K562 (cell line): ENCODE data around the gene RAB3IP. TPM values are rescaled to one million over a fixed set of nuclear protein-coding genes. Genes with fewer than 3 reads are reported as not detected.
A peak's percentile ranks its signal among the peaks of the same experiment; 100 is the strongest.

ENCODE experiments used
- CREB5 ChIP-seq: fragments of 250-450 bp; sonication (Bioruptor Pico); IDR thresholded peaks from 2 replicates; pipeline ENCODE4 v1.5.0; 2020; ENCODE audit warnings: mild to moderate bottlenecking
- CREM ChIP-seq: IDR thresholded peaks from 2 replicates; pipeline ENCODE4 v1.6.1; 2014; ENCODE audit warnings: antibody characterized with exemption, low read depth
- FOXJ3 ChIP-seq: sonication (generic); formaldehyde crosslinking; IDR thresholded peaks from 2 replicates; pipeline ENCODE4 v1.4.0; 2020; ENCODE audit warnings: mild to moderate bottlenecking, missing genetic modification reagents
- GTF2B ChIP-seq: IDR thresholded peaks from 2 replicates; pipeline ENCODE4 v1.6.1; 2011; ENCODE audit not compliant: insufficient read length; ENCODE audit errors: extremely low read depth
- POLR3A ChIP-seq: IDR thresholded peaks from 2 replicates; pipeline ENCODE4 v1.6.1; 2011; ENCODE audit warnings: borderline replicate concordance, mild to moderate bottlenecking, moderate library complexity; ENCODE audit not compliant: insufficient read length, insufficient read depth; ENCODE audit errors: extremely low read depth
- U2AF1 ChIP-seq: fragments of 200-400 bp; formaldehyde crosslinking; optimal IDR thresholded peaks from 2 replicates; pipeline ENCODE3; 2017; ENCODE audit warnings: mild to moderate bottlenecking, low read depth, low read length, moderate library complexity
- ZNF639 ChIP-seq, 2 experiments: fragments of 200-800 bp in 1 of 2; sonication (Bioruptor generic) in 1 of 2; sonication (generic) in 1 of 2; formaldehyde crosslinking in 1 of 2; IDR thresholded peaks in 1 of 2; conservative IDR thresholded peaks in 1 of 2; 2 replicates each; pipeline versions ENCODE4 v1.5.0 to v1.6.1; 2016 to 2020; ENCODE audit warnings: missing compliant biosample characterization in 1 of 2, missing genetic modification characterization in 1 of 2, missing genetic modification reagents in 1 of 2
- ZNF644 ChIP-seq: fragments of 200-800 bp; sonication (Bioruptor generic); IDR thresholded peaks from 2 replicates; pipeline ENCODE4 v1.6.1; 2016; ENCODE audit warnings: low read depth, missing genetic modification characterization, missing compliant biosample characterization
- polyA plus RNA-seq, 8 experiments: library from polyadenylated mRNA; depleted of rRNA in 4 of 8; stranded (reverse) in 5 of 8; unstranded in 3 of 8; fragments of >200 nt; fragmentation: Nextera tagmentation in 2 of 8; fragmentation: Illumina TruSeq in 1 of 8; extraction: Ambion mirVana in 2 of 8; extraction: Trizol in 1 of 8; gene quantifications; 2 replicates each; pipeline versions ENCODE4 v1.2.1 to v1.2.3, GENCODE V29; 2011 to 2014; ENCODE audit warnings: inconsistent platforms in 1 of 8, missing spikeins in 1 of 8
- total RNA-seq, 7 experiments: library from RNA; depleted of rRNA in 6 of 7; stranded (reverse); fragments of >200 nt in 6 of 7; fragmentation: Illumina TruSeq in 2 of 7; extraction: Trizol in 2 of 7; gene quantifications; 2 replicates each; pipeline versions ENCODE4 v1.2.1 to v1.2.3, GENCODE V29; 2011 to 2021; ENCODE audit warnings: low replicate concordance in 1 of 7
- TF ChIP-seq, protein P1 (sequence below): fragments of 250-450 bp; sonication (Bioruptor Pico); IDR thresholded peaks from 2 replicates; pipeline ENCODE4 v1.4.0; 2020
- TF ChIP-seq, protein P2 (sequence below), 2 experiments: IDR thresholded peaks; 2 replicates each; pipeline ENCODE4 v1.6.1; 2011; ENCODE audit warnings: borderline replicate concordance in 1 of 2, control low read depth in 1 of 2, low read depth in 1 of 2, low read length in 1 of 2, mild to moderate bottlenecking in 1 of 2, mixed read lengths in 1 of 2, moderate library complexity in 1 of 2; ENCODE audit not compliant: insufficient read depth in 1 of 2, insufficient read length in 1 of 2, poor library complexity in 1 of 2, severe bottlenecking in 1 of 2; ENCODE audit errors: extremely low read depth in 1 of 2
- TF ChIP-seq, protein P3 (sequence below): fragments of 450-650 bp; IDR thresholded peaks from 2 replicates; pipeline ENCODE4 v1.6.1; 2014; ENCODE audit warnings: low read depth, mild to moderate bottlenecking, moderate library complexity, borderline replicate concordance

RAB3IP gene
- total and polyA plus RNA-seq, 9 of the 15 experiments (the other 6 are each of a cell fraction or from before 2014, with no cell fraction given) = 5.6 to 25.5 (median 11.3) TPM

- TF ChIP-seq, protein P1, sequence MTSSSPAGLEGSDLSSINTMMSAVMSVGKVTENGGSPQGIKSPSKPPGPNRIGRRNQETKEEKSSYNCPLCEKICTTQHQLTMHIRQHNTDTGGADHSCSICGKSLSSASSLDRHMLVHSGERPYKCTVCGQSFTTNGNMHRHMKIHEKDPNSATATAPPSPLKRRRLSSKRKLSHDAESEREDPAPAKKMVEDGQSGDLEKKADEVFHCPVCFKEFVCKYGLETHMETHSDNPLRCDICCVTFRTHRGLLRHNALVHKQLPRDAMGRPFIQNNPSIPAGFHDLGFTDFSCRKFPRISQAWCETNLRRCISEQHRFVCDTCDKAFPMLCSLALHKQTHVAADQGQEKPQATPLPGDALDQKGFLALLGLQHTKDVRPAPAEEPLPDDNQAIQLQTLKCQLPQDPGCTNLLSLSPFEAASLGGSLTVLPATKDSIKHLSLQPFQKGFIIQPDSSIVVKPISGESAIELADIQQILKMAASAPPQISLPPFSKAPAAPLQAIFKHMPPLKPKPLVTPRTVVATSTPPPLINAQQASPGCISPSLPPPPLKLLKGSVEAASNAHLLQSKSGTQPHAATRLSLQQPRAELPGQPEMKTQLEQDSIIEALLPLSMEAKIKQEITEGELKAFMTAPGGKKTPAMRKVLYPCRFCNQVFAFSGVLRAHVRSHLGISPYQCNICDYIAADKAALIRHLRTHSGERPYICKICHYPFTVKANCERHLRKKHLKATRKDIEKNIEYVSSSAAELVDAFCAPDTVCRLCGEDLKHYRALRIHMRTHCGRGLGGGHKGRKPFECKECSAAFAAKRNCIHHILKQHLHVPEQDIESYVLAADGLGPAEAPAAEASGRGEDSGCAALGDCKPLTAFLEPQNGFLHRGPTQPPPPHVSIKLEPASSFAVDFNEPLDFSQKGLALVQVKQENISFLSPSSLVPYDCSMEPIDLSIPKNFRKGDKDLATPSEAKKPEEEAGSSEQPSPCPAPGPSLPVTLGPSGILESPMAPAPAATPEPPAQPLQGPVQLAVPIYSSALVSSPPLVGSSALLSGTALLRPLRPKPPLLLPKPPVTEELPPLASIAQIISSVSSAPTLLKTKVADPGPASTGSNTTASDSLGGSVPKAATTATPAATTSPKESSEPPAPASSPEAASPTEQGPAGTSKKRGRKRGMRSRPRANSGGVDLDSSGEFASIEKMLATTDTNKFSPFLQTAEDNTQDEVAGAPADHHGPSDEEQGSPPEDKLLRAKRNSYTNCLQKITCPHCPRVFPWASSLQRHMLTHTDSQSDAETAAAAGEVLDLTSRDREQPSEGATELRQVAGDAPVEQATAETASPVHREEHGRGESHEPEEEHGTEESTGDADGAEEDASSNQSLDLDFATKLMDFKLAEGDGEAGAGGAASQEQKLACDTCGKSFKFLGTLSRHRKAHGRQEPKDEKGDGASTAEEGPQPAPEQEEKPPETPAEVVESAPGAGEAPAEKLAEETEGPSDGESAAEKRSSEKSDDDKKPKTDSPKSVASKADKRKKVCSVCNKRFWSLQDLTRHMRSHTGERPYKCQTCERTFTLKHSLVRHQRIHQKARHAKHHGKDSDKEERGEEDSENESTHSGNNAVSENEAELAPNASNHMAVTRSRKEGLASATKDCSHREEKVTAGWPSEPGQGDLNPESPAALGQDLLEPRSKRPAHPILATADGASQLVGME = 0 out of 2 replicates have a peak, but pooled peaks have one; percentile 23
- peak; percentile 48 for TF ChIP-seq U2AF1
- TF ChIP-seq POLR3A = no peak
- TF ChIP-seq, protein P2, sequence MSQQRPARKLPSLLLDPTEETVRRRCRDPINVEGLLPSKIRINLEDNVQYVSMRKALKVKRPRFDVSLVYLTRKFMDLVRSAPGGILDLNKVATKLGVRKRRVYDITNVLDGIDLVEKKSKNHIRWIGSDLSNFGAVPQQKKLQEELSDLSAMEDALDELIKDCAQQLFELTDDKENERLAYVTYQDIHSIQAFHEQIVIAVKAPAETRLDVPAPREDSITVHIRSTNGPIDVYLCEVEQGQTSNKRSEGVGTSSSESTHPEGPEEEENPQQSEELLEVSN (IDR thresholded peaks at IDR 0.05; ENCODE audit: borderline replicate concordance in 1 of 2, extremely low read depth in 1 of 2, insufficient read depth in 1 of 2, insufficient read length in 1 of 2, low read depth in 1 of 2, low read length in 1 of 2, poor library complexity in 1 of 2, severe bottlenecking in 1 of 2) = peak in 1 of 2 experiments; percentile 68
- peak in 1 of 2 experiments; percentile 45; a peak in 1 of 4 replicates for TF ChIP-seq ZNF639 (CRISPR knock-in tag; conservative IDR thresholded peaks at IDR 0.05 in 1 of 2, IDR thresholded peaks at IDR 0.05 in 1 of 2)
- no peak for TF ChIP-seq FOXJ3 (CRISPR knock-in tag)
- no peak for TF ChIP-seq ZNF644 (tag)
- TF ChIP-seq CREB5 (CRISPR knock-in tag) = no peak
- no peak for TF ChIP-seq GTF2B
- TF ChIP-seq, protein P3, sequence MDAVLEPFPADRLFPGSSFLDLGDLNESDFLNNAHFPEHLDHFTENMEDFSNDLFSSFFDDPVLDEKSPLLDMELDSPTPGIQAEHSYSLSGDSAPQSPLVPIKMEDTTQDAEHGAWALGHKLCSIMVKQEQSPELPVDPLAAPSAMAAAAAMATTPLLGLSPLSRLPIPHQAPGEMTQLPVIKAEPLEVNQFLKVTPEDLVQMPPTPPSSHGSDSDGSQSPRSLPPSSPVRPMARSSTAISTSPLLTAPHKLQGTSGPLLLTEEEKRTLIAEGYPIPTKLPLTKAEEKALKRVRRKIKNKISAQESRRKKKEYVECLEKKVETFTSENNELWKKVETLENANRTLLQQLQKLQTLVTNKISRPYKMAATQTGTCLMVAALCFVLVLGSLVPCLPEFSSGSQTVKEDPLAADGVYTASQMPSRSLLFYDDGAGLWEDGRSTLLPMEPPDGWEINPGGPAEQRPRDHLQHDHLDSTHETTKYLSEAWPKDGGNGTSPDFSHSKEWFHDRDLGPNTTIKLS = no peak
- peak; percentile 72 for TF ChIP-seq CREM
Observed at GRCh38 chr12:69738351-69739286, at the start of gene RAB3IP (continued).
